ENCODE data around the gene PRR12. TPM values are rescaled to one million over a fixed set of nuclear protein-coding genes. Genes with fewer than 3 reads are reported as not detected.

Gene PRR12
- total and polyA plus RNA-seq, 2 donors (not counting 1 experiment from before 2014, with no cell fraction given), result 8.4 to 70.7 TPM

DNA sequence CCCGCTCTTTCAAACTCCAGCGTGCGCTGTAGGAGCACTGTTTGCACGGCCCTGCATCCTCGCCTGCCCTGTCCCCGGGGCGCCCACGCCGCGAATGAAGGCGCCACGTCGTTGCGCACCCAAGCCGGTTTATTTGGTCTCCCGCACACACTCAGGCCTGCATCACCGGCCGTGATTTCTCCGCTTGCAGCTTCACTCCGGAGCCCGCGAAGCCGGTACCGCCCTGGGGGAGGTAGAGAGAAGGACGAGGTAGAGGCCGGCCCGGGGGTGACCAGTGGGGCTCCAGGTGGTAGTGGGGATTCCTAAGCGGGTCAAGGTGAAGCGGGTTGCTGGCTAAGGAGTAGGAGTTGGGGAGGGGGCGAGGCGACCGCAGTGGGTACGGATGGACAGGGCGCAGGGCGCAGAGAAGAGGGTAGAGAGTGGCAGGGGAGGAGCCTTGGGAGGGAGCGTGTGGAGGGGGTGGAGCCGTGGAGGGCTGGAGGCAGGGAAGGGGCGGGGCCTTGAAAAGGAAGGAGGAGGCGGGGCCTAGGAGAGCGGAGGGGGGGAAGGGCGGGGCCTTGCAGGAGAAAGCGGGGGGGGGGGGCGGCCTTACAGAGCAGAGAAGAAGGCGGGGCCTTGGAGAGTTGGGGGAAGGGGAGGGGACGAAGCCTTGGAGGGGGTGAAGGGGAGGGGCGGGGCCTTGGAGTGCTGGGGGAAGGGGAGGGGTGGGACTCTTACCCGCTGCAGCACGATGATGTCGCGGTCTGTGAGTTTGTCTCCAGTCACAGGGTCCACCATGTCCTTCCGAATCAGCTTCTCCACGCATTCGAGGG is 35.2 kb upstream of the PRR12 start:
- POLR2A ChIA-PET, result interaction anchor here (0.7 kb wide), 1 partner anchor 10 kb away, joined by 5 read pairs; no protein-coding TSS in a partner anchor
- Histone ChIP-seq H3K4me1 (ENCODE audit: control insufficient read depth in 2 of 2, insufficient read depth in 2 of 2, low read length in 2 of 2) (peaks cover 9 to 27% of the 10 kb centered on the region in 2 donors), H3K79me2 (ENCODE audit: control insufficient read depth, insufficient read depth, low read length) (peaks cover 8% of the 10 kb centered on the region), H3K4me2 (replicated peaks; ENCODE audit: low read depth, low read length, poor library complexity, severe bottlenecking) (no peak overlapping the region), H4K20me1 (ENCODE audit: control insufficient read depth, insufficient read depth, low read length, poor library complexity, severe bottlenecking) (no peaks in the 10 kb centered on the region), H3K9me3 (ENCODE audit: control extremely low read depth in 1 of 3, control insufficient read depth in 2 of 3, insufficient read depth in 1 of 3, low read length in 2 of 3) (no peaks in the 10 kb centered on the region), H3K9ac (ENCODE audit: low read length) (no peak overlapping the region), H3K27me3 (replicated peaks in 1 of 4; ENCODE audit: control extremely low read depth in 1 of 4, control insufficient read depth in 3 of 4, insufficient read depth in 4 of 4, low read length in 3 of 4) (no peaks in the 10 kb centered on the region), H3K36me3 (replicated peaks in 1 of 2; ENCODE audit: control extremely low read depth in 1 of 2, control insufficient read depth in 1 of 2, extremely low read depth in 1 of 2, insufficient read depth in 2 of 2, low read length in 1 of 2) (peaks cover 4 to 47% of the 10 kb centered on the region in 2 experiments), H2AFZ (ENCODE audit: insufficient read depth, low read depth, low read length, poor library complexity, severe bottlenecking) (no peak overlapping the region), H3K4me3 (ENCODE audit: control extremely low read depth in 1 of 5, extremely low read depth in 1 of 5, insufficient read depth in 1 of 5, low read depth in 2 of 5, low read length in 4 of 5) (no peak overlapping the region), H3K27ac (ENCODE audit: low read length in 2 of 2) (no peak overlapping the region)
- H3K27me3 Mint-ChIP-seq, result no peaks in the 10 kb centered on the region
- CTCF ChIA-PET, result interaction anchor here (1.3 kb wide), 1 partner anchor 9 kb away, joined by 3 read pairs; no protein-coding TSS in a partner anchor
- ATAC-seq (ENCODE audit: low read depth), result no peak
- no peak overlapping the region for H3K27ac Mint-ChIP-seq
- TF ChIP-seq, protein P1, sequence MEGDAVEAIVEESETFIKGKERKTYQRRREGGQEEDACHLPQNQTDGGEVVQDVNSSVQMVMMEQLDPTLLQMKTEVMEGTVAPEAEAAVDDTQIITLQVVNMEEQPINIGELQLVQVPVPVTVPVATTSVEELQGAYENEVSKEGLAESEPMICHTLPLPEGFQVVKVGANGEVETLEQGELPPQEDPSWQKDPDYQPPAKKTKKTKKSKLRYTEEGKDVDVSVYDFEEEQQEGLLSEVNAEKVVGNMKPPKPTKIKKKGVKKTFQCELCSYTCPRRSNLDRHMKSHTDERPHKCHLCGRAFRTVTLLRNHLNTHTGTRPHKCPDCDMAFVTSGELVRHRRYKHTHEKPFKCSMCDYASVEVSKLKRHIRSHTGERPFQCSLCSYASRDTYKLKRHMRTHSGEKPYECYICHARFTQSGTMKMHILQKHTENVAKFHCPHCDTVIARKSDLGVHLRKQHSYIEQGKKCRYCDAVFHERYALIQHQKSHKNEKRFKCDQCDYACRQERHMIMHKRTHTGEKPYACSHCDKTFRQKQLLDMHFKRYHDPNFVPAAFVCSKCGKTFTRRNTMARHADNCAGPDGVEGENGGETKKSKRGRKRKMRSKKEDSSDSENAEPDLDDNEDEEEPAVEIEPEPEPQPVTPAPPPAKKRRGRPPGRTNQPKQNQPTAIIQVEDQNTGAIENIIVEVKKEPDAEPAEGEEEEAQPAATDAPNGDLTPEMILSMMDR (IDR thresholded peaks at IDR 0.05), result no peak
- TF ChIP-seq EZH2 (IDR thresholded peaks at IDR 0.05; ENCODE audit: borderline replicate concordance, insufficient read depth, low read depth, low read length, poor library complexity, severe bottlenecking), result no peak
- H3K4me3 Mint-ChIP-seq, result no peak overlapping the region
- intact Hi-C loops (cut with micrococcal nuclease), result no loop called here
- 99% methylated on average over 42 of the region's 53 CpGs for WGBS (ENCODE audit: insufficient coverage)
- DNase-seq, result peak; percentile 41
- H3K9me3 Mint-ChIP-seq (ENCODE audit: insufficient read depth), result no peaks in the 10 kb centered on the region
- H3K4me1 Mint-ChIP-seq, result peaks cover 28% of the 10 kb centered on the region
